Endothelial cell of umbilical vein (primary cell): ENCODE measurements around the gene MAP7D3. TPM values are rescaled to one million over a fixed set of nuclear protein-coding genes. Genes with fewer than 3 reads are reported as not detected.

Experiments used
- BruUV-seq: library from RNA; stranded (reverse); fragments of 400-500 nt; replicated peaks from 2 replicates; lab custom pipeline; 2021; lab: Mats Ljungman, UMichigan
- CTCF ChIA-PET: fragments of 300-600, 350-600 bp; sonication (Branson Sonifier 250); formaldehyde crosslinking; loops from one replicate; lab custom pipeline; 2021; ENCODE audit warnings: antibody characterized with exemption, inconsistent platforms; lab: Charles Lee
- POLR2A ChIA-PET: fragments of 300-600, 350-600 bp; sonication (Branson Sonifier 250); formaldehyde crosslinking; loops from one replicate; lab custom pipeline; 2021; ENCODE audit warnings: antibody characterized with exemption, inconsistent platforms; lab: Charles Lee
- DNase-seq: peaks from one replicate; pipeline ENCODE4 v3.0.0-alpha.2; 2011; ENCODE audit warnings: low read depth, low spot score
- FAIRE-seq: peaks from 2 replicates; lab custom pipeline; 2011; peaks lifted over from hg19 to GRCh38; lab: Jason Lieb, UNC
- H2AFZ ChIP-seq: 2 replicates; pipeline ENCODE4 v1.6.0; 2012; ENCODE audit warnings: low read depth, low read length, control low read depth, inconsistent platforms
- H3K27ac ChIP-seq: 2 replicates; pipeline ENCODE4 v1.5.1; 2011; ENCODE audit warnings: low read depth, mild to moderate bottlenecking, control low read depth, low read length, moderate library complexity; ENCODE audit not compliant: insufficient read depth
- H3K27me3 ChIP-seq, 2 experiments: 2 replicates each; pipeline versions ENCODE4 v1.6.0 to v1.6.1; 2011; ENCODE audit warnings: low read length in 2 of 2, mixed read lengths in 1 of 2; ENCODE audit not compliant: control insufficient read depth in 2 of 2, insufficient read depth in 2 of 2
- H3K36me3 ChIP-seq, 2 experiments: 2 replicates in 1 of 2; 3 replicates in 1 of 2; pipeline ENCODE4 v1.5.1; 2011; ENCODE audit warnings: low read length in 2 of 2, mild to moderate bottlenecking in 1 of 2, moderate library complexity in 1 of 2; ENCODE audit not compliant: control insufficient read depth in 2 of 2, insufficient read depth in 2 of 2; ENCODE audit errors: extremely low read depth in 1 of 2
- H3K4me1 ChIP-seq: 3 replicates; pipeline ENCODE4 v1.5.1; 2011; ENCODE audit warnings: mild to moderate bottlenecking, low read length; ENCODE audit not compliant: control insufficient read depth, insufficient read depth; ENCODE audit errors: extremely low read depth
- H3K4me2 ChIP-seq: 2 replicates; pipeline ENCODE4 v1.6.1; 2011; ENCODE audit warnings: low read length, control low read depth, mixed read lengths; ENCODE audit not compliant: insufficient read depth
- H3K4me3 ChIP-seq, 3 experiments: fragments of 200-600 bp in 1 of 3; sonication (generic), shearing (Covaris generic) in 1 of 3; replicated peaks in 1 of 3; 2 replicates each; pipeline ENCODE4 v1.5.1; 2011 to 2016; ENCODE audit warnings: control low read depth in 3 of 3, low read length in 3 of 3, mild to moderate bottlenecking in 2 of 3, inconsistent platforms in 1 of 3, low read depth in 1 of 3, moderate library complexity in 1 of 3; ENCODE audit not compliant: insufficient read depth in 1 of 3
- H3K79me2 ChIP-seq: 2 replicates; pipeline ENCODE4 v1.6.0; 2012; ENCODE audit warnings: low read length, inconsistent platforms; ENCODE audit not compliant: control insufficient read depth, insufficient read depth
- H3K9ac ChIP-seq: replicated peaks from 2 replicates; pipeline ENCODE3; 2011; ENCODE audit warnings: low read length, control low read depth; ENCODE audit not compliant: insufficient read depth; ENCODE audit errors: extremely low read depth
- H3K9me1 ChIP-seq: replicated peaks from 3 replicates; pipeline ENCODE4 v1.6.0; 2011; ENCODE audit warnings: mild to moderate bottlenecking, low read length; ENCODE audit not compliant: control insufficient read depth, insufficient read depth; ENCODE audit errors: extremely low read depth
- H3K9me3 ChIP-seq: replicated peaks from 2 replicates; pipeline ENCODE4 v1.5.1; 2012; ENCODE audit warnings: low read length, inconsistent platforms; ENCODE audit not compliant: control insufficient read depth, insufficient read depth
- H4K20me1 ChIP-seq: replicated peaks from 2 replicates; pipeline ENCODE3; 2011; ENCODE audit warnings: mild to moderate bottlenecking, low read length; ENCODE audit not compliant: control insufficient read depth, insufficient read depth; ENCODE audit errors: extremely low read depth
- CTCF ChIP-seq, 2 donors: IDR thresholded peaks; 1 replicate in 1 of 2; 2 replicates in 1 of 2; pipeline ENCODE4 v1.5.1; 2011; ENCODE audit warnings: low read length in 2 of 2, mild to moderate bottlenecking in 2 of 2, moderate library complexity in 2 of 2, control low read depth in 1 of 2, inconsistent platforms in 1 of 2, low read depth in 1 of 2; ENCODE audit not compliant: insufficient read depth in 1 of 2; ENCODE audit errors: extremely low read depth in 1 of 2
- FOS ChIP-seq: IDR thresholded peaks from 2 replicates; pipeline ENCODE4 v1.6.1; 2011; ENCODE audit warnings: mild to moderate bottlenecking, low read length, moderate library complexity, borderline replicate concordance; ENCODE audit not compliant: insufficient read depth
- GATA2 ChIP-seq: IDR thresholded peaks from 2 replicates; pipeline ENCODE4 v1.7.0; 2011; ENCODE audit warnings: low read depth, mild to moderate bottlenecking, moderate library complexity, mixed read lengths, low read length; ENCODE audit not compliant: insufficient read length, insufficient read depth
- JUN ChIP-seq: IDR thresholded peaks from 2 replicates; pipeline ENCODE4 v1.6.1; 2011; ENCODE audit warnings: borderline replicate concordance, low read depth; ENCODE audit not compliant: insufficient read length, insufficient read depth
- MAX ChIP-seq: IDR thresholded peaks from 2 replicates; pipeline ENCODE4 v1.6.1; 2011; ENCODE audit not compliant: insufficient read depth, insufficient read length
- MYC ChIP-seq: IDR thresholded peaks from one replicate; pipeline ENCODE4 v1.6.1; 2011; ENCODE audit warnings: mild to moderate bottlenecking, low read depth, low read length
- POLR2A ChIP-seq: IDR thresholded peaks from 2 replicates; pipeline ENCODE4 v1.6.1; 2012; ENCODE audit warnings: low read depth, mild to moderate bottlenecking, control low read depth, low read length
- POLR2AphosphoS5 ChIP-seq: IDR thresholded peaks from 2 replicates; pipeline ENCODE4 v1.6.1; 2012; ENCODE audit warnings: low read depth, mild to moderate bottlenecking, control low read depth, low read length, moderate library complexity; ENCODE audit not compliant: insufficient read depth
- dilution Hi-C: fragments of 300-500 bp; cut with MboI; formaldehyde crosslinking; loops from one replicate; pipeline ENCODE4 v1.15.0; 2019; ENCODE audit warnings: low sequenced_read_pairs; ENCODE audit not compliant: extremely low pct_ligation_motif_present
- intact Hi-C: fragments of 100-400 bp; cut with micrococcal nuclease; formaldehyde crosslinking; loops from one replicate; pipeline ENCODE4 v1.10.0; 2022
- polyA plus RNA-seq, 4 experiments: library from polyadenylated mRNA; depleted of rRNA in 3 of 4; stranded (reverse) in 3 of 4; unstranded in 1 of 4; fragments of >200 nt; gene quantifications; 2 replicates each; pipeline versions ENCODE4 v1.2.1 to v1.2.3, GENCODE V29; 2011 to 2012; ENCODE audit warnings: missing spikeins in 1 of 4
- total RNA-seq: library from RNA; stranded (reverse); gene quantifications from 2 replicates; pipeline ENCODE4 v1.2.3, GENCODE V29; 2021

The MAP7D3 gene
- total and polyA plus RNA-seq, 2 donors (not counting 3 experiments of a cell fraction or from before 2014, with no cell fraction given) = 6.5 to 22.8 TPM

GRCh38 chrX:136262243-136262642, 11.0 kb upstream of the MAP7D3 start:
- H3K9me1 ChIP-seq = no peaks in the 10 kb centered on the region
- H3K27ac ChIP-seq = peak overlapping the region; percentile 96
- peaks cover 34% of the 10 kb centered on the region for H3K4me1 ChIP-seq
- FAIRE-seq (peak; percentile 15), DNase-seq (no peak)
- BruUV-seq = no TSS peak
- no peaks in the 10 kb centered on the region for H3K79me2 ChIP-seq
- H4K20me1 ChIP-seq = no peaks in the 10 kb centered on the region
- H3K9ac ChIP-seq = no peak overlapping the region
- ChIA-PET CTCF (interaction anchor here (1.5 kb wide), 1 partner anchor 234 kb away, joined by 4 read pairs; no protein-coding TSS in a partner anchor), POLR2A (no interaction called here)
- H3K27me3 ChIP-seq = no peaks in the 10 kb centered on the region
- dilution Hi-C loops (no loop called here), intact Hi-C loops (loop anchor here (10.0 kb wide), 1 partner anchor 737 kb away; the partner anchor contains the start of gene INTS6L)
- no peak overlapping the region for H2AFZ ChIP-seq
- H3K36me3 ChIP-seq = no peaks in the 10 kb centered on the region
- no peak for TF ChIP-seq MAX
- no peak for TF ChIP-seq MYC
- TF ChIP-seq POLR2A = no peak
- TF ChIP-seq CTCF (IDR thresholded peaks at IDR 0.05; ENCODE audit: extremely low read depth in 1 of 2, insufficient read depth in 1 of 2, low read depth in 1 of 2, low read length in 2 of 2) = no peak
- no peak for TF ChIP-seq GATA2
- TF ChIP-seq POLR2AphosphoS5 = no peak
- TF ChIP-seq JUN = no peak
- no peak for TF ChIP-seq FOS
- no peaks in the 10 kb centered on the region for H3K9me3 ChIP-seq
- no peak overlapping the region for H3K4me2 ChIP-seq
- H3K4me3 ChIP-seq = no peak overlapping the region
